H1 (cell line): ENCODE results near the gene TBX18. TPM values are rescaled to one million over a fixed set of nuclear protein-coding genes. Genes with fewer than 3 reads are reported as not detected.

Experiments used
- ASH2L ChIP-seq: fragments of 200-600, 300-600 bp; sonication (generic); IDR thresholded peaks from one replicate; pipeline ENCODE4 v1.7.1; 2017; ENCODE audit warnings: low read length
- BRCA1 ChIP-seq: IDR thresholded peaks from 2 replicates; pipeline ENCODE4 v1.6.1; 2012; ENCODE audit warnings: low read depth, low read length, improper control_type of control experiment
- CBX8 ChIP-seq: fragments of 300-800, 300-1000 bp; sonication (generic); IDR thresholded peaks from 2 replicates; pipeline ENCODE4 v1.7.1; 2016; ENCODE audit warnings: low read depth, low read length, borderline replicate concordance
- EGR1 ChIP-seq: IDR thresholded peaks from 2 replicates; pipeline ENCODE4 v1.6.1; 2011; ENCODE audit warnings: low read depth, low read length, borderline replicate concordance
- EP300 ChIP-seq, 2 experiments: IDR thresholded peaks; 1 replicate in 1 of 2; 2 replicates in 1 of 2; pipeline ENCODE4 v1.6.1; 2011 to 2012; ENCODE audit warnings: low read depth in 2 of 2, low read length in 2 of 2, mild to moderate bottlenecking in 2 of 2, borderline replicate concordance in 1 of 2, inconsistent platforms in 1 of 2, moderate library complexity in 1 of 2
- EZH2 ChIP-seq: fragments of 200-600 bp; sonication (generic); IDR thresholded peaks from 2 replicates; pipeline ENCODE4 v1.7.1; 2012; ENCODE audit warnings: low read depth, mild to moderate bottlenecking, moderate library complexity, low read length, inconsistent platforms; ENCODE audit not compliant: severe bottlenecking
- FOSL1 ChIP-seq: IDR thresholded peaks from 2 replicates; pipeline ENCODE4 v1.6.1; 2011; ENCODE audit warnings: mild to moderate bottlenecking, low read depth, low read length, moderate library complexity; ENCODE audit not compliant: insufficient read depth
- GTF2F1 ChIP-seq: IDR thresholded peaks from 2 replicates; pipeline ENCODE4 v1.6.1; 2012; ENCODE audit warnings: low read depth, low read length, improper control_type of control experiment, borderline replicate concordance
- NANOG ChIP-seq: IDR thresholded peaks from 2 replicates; pipeline ENCODE4 v1.6.1; 2011; ENCODE audit warnings: low read length, low read depth, mild to moderate bottlenecking, inconsistent platforms; ENCODE audit not compliant: insufficient read depth, poor library complexity, severe bottlenecking
- PHF8 ChIP-seq: fragments of 200-600 bp; sonication (generic); conservative IDR thresholded peaks from 2 replicates; pipeline ENCODE4 v1.7.1; 2012; ENCODE audit warnings: low read depth, mild to moderate bottlenecking, inconsistent platforms, low read length, moderate library complexity
- RBBP5 ChIP-seq: IDR thresholded peaks from 2 replicates; pipeline ENCODE4 v1.7.1; 2012; ENCODE audit warnings: low read depth, mild to moderate bottlenecking, inconsistent platforms, low read length, moderate library complexity, borderline replicate concordance
- RNF2 ChIP-seq: fragments of 200-900, 300-1000 bp; sonication (generic); IDR thresholded peaks from 2 replicates; pipeline ENCODE4 v1.7.1; 2016; ENCODE audit warnings: borderline replicate concordance, low read depth, mild to moderate bottlenecking, antibody characterized with exemption, low read length; ENCODE audit not compliant: poor library complexity, severe bottlenecking; ENCODE audit errors: missing control alignments
- RXRA ChIP-seq: IDR thresholded peaks from 2 replicates; pipeline ENCODE4 v1.6.1; 2011; ENCODE audit warnings: low read depth, mild to moderate bottlenecking, low read length, moderate library complexity; ENCODE audit not compliant: insufficient read depth
- SUZ12 ChIP-seq: fragments of 200-600 bp; sonication (generic); IDR thresholded peaks from 2 replicates; pipeline ENCODE4 v1.6.1; 2012; ENCODE audit warnings: mild to moderate bottlenecking, inconsistent platforms, low read length, moderate library complexity, mixed read lengths
- TBP ChIP-seq: IDR thresholded peaks from 2 replicates; pipeline ENCODE4 v1.6.1; 2011; ENCODE audit warnings: low read depth, low read length, improper control_type of control experiment
- TCF12 ChIP-seq: IDR thresholded peaks from 2 replicates; pipeline ENCODE4 v1.6.1; 2011; ENCODE audit warnings: low read depth, mild to moderate bottlenecking, low read length
- ZNF274 ChIP-seq: IDR thresholded peaks from 2 replicates; pipeline ENCODE4 v1.7.0; 2012; ENCODE audit warnings: low read length, borderline replicate concordance; ENCODE audit errors: extremely low read depth
- polyA plus RNA-seq, 7 experiments: library from polyadenylated mRNA; depleted of rRNA in 3 of 7; stranded (reverse) in 5 of 7; unstranded in 2 of 7; fragments of >200 nt in 5 of 7; fragments of 200-250 nt in 2 of 7; gene quantifications; 1 replicate in 5 of 7; 2 replicates in 1 of 7; 4 replicates in 1 of 7; pipeline versions ENCODE4 v1.2.1 to v1.2.3, GENCODE V29; 2011 to 2013; ENCODE audit warnings: missing spikeins in 2 of 7, mixed read lengths in 2 of 7
- total RNA-seq: library from RNA; stranded (reverse); fragmentation: NEBNext Ultra II Directional; extraction: Animal tissue kit (Norgen Biotek cat#: 25700); gene quantifications from 2 replicates; pipeline ENCODE4 v1.2.1, GENCODE V29; 2021
- TF ChIP-seq, protein P1 (sequence below): IDR thresholded peaks from 2 replicates; pipeline ENCODE4 v1.6.1; 2012; ENCODE audit warnings: inconsistent platforms
- TF ChIP-seq, protein P2 (sequence below), 3 experiments: IDR thresholded peaks; 1 replicate in 2 of 3; 2 replicates in 1 of 3; pipeline versions ENCODE4 v1.5.1 to v1.6.1; 2011; ENCODE audit warnings: low read length in 3 of 3, mild to moderate bottlenecking in 3 of 3, inconsistent platforms in 2 of 3, low read depth in 1 of 3, moderate library complexity in 1 of 3; ENCODE audit not compliant: insufficient read depth in 1 of 3; ENCODE audit errors: control extremely low read depth in 1 of 3

TBX18 gene
- total and polyA plus RNA-seq, 2 of the 8 experiments (the other 6 are each of a cell fraction or from before 2014, with no cell fraction given), result 0.02 TPM; not detected in 1

DNA sequence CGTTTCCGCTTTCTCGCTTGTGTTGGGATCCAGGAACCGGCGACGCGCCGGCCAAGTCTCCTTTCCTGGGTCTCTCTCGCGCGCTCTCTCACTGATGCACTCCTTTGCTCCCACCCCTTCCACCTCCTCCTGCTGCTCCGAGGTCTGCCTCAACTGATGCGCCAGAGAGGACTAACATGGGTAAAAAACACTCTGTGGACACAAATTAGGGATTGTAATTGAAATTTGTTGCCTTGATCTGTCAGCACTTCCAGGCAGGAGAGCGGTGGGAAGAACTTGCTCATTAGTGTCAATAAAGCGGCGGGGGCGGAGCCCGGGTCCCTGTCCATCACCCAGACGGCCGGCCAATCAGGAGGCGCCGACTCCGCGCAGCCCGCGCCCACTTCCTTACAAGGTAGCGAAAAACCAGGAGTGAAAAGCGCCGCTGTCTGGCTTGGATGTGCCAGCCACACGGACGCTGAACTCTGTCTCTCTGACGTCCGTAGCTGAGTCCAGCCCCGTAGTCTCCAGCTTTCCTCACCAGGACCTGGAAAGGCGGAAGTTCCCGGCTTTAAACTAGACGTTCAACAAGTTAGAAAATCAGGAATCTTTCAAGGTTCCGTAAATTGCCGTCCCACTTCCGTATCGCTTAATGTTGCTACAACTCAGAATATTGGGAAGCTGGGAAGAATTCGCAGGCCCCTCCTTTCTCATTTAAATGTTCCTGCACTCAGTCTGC is at the start of gene TBX18 (continued):
- TF ChIP-seq, protein P1, sequence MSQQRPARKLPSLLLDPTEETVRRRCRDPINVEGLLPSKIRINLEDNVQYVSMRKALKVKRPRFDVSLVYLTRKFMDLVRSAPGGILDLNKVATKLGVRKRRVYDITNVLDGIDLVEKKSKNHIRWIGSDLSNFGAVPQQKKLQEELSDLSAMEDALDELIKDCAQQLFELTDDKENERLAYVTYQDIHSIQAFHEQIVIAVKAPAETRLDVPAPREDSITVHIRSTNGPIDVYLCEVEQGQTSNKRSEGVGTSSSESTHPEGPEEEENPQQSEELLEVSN, result no peak
- no peak for TF ChIP-seq BRCA1
- no peak for TF ChIP-seq TBP
- TF ChIP-seq, protein P2, sequence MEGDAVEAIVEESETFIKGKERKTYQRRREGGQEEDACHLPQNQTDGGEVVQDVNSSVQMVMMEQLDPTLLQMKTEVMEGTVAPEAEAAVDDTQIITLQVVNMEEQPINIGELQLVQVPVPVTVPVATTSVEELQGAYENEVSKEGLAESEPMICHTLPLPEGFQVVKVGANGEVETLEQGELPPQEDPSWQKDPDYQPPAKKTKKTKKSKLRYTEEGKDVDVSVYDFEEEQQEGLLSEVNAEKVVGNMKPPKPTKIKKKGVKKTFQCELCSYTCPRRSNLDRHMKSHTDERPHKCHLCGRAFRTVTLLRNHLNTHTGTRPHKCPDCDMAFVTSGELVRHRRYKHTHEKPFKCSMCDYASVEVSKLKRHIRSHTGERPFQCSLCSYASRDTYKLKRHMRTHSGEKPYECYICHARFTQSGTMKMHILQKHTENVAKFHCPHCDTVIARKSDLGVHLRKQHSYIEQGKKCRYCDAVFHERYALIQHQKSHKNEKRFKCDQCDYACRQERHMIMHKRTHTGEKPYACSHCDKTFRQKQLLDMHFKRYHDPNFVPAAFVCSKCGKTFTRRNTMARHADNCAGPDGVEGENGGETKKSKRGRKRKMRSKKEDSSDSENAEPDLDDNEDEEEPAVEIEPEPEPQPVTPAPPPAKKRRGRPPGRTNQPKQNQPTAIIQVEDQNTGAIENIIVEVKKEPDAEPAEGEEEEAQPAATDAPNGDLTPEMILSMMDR (IDR thresholded peaks at IDR 0.05; ENCODE audit: control extremely low read depth in 1 of 3, insufficient read depth in 1 of 3, low read depth in 1 of 3, low read length in 3 of 3), result no peak
- 0 out of 2 replicates have a peak, but pooled peaks have one; percentile 61 for TF ChIP-seq TCF12
- no peak for TF ChIP-seq EP300 (IDR thresholded peaks at IDR 0.05; ENCODE audit: borderline replicate concordance in 1 of 2, low read depth in 2 of 2, low read length in 2 of 2)
- TF ChIP-seq PHF8, result 0 out of 2 replicates have a peak, but pooled peaks have one; percentile 2
- no peak for TF ChIP-seq RXRA
- no peak for TF ChIP-seq FOSL1
- no peak for TF ChIP-seq CBX8
- no peak for TF ChIP-seq GTF2F1
- TF ChIP-seq SUZ12, result no peak
- TF ChIP-seq EZH2, result no peak
- peak; percentile 75 for TF ChIP-seq ASH2L
- no peak for TF ChIP-seq ZNF274
- no peak for TF ChIP-seq NANOG
- no peak for TF ChIP-seq RBBP5
- peak; percentile 49; the same call in 1 of the 2 replicates for TF ChIP-seq EGR1
- TF ChIP-seq RNF2, result no peak
